RWPE2 (cell line): ENCODE results near the gene CNOT1.
"Not testable (repeated sequence)": the region's sequence is repeated elsewhere in the genome, so short reads cannot be mapped to it uniquely, and the experiment has no call there.

Experiments
- ATAC-seq: fragments of 200-7000 bp; cut with Tn5 transposase; 3 replicates; pipeline ENCODE4 v1.9.1; 2021; ENCODE audit warnings: low read depth
- DNase-seq: peaks from one replicate; pipeline ENCODE4 v3.0.0-alpha.2; 2020; ENCODE audit warnings: low spot score
- H3K27ac ChIP-seq: fragments of 450-650 bp; 2 replicates; pipeline ENCODE4 v1.5.1; 2017; ENCODE audit warnings: mild to moderate bottlenecking; ENCODE audit not compliant: poor library complexity, severe bottlenecking
- H3K27me3 ChIP-seq: fragments of 250-450 bp; sonication (Bioruptor Pico); 2 replicates; pipeline ENCODE4 v1.5.1; 2021; ENCODE audit warnings: mild to moderate bottlenecking, moderate library complexity; ENCODE audit not compliant: insufficient read depth, poor library complexity, severe bottlenecking
- H3K36me3 ChIP-seq: fragments of 250-450 bp; sonication (Bioruptor Pico); 2 replicates; pipeline ENCODE4 v1.5.1; 2020; ENCODE audit warnings: low read depth, mild to moderate bottlenecking, moderate library complexity
- H3K4me1 ChIP-seq: fragments of 250-450 bp; sonication (Bioruptor Pico); 2 replicates; pipeline ENCODE4 v1.5.1; 2021; ENCODE audit warnings: mild to moderate bottlenecking, moderate library complexity; ENCODE audit not compliant: insufficient read depth, poor library complexity, severe bottlenecking
- H3K4me3 ChIP-seq: fragments of 250-450 bp; sonication (Bioruptor Pico); 2 replicates; pipeline ENCODE4 v1.5.1; 2021; ENCODE audit warnings: mild to moderate bottlenecking, moderate library complexity; ENCODE audit not compliant: severe bottlenecking
- H3K9me3 ChIP-seq: fragments of 250-450 bp; sonication (Bioruptor Pico); 2 replicates; pipeline ENCODE4 v1.5.1; 2021; ENCODE audit warnings: mild to moderate bottlenecking, moderate library complexity; ENCODE audit not compliant: severe bottlenecking
- TF ChIP-seq, protein P1 (sequence below): fragments of 450-650 bp; IDR thresholded peaks from one replicate; pipeline ENCODE4 v1.5.1; 2017; ENCODE audit warnings: mild to moderate bottlenecking, moderate library complexity; ENCODE audit not compliant: poor library complexity, severe bottlenecking

The CNOT1 gene

GRCh38 chr16:58639836-58640235, 10.2 kb upstream of the CNOT1 start:
- no peak for ATAC-seq
- Histone ChIP-seq H3K4me1 (peaks cover 4% of the 10 kb centered on the region), H3K27me3 (no peaks in the 10 kb centered on the region), H3K27ac (no peak overlapping the region), H3K9me3 (no peaks in the 10 kb centered on the region), H3K36me3 (no peaks in the 10 kb centered on the region), H3K4me3 (no peak overlapping the region)
- TF ChIP-seq, protein P1, sequence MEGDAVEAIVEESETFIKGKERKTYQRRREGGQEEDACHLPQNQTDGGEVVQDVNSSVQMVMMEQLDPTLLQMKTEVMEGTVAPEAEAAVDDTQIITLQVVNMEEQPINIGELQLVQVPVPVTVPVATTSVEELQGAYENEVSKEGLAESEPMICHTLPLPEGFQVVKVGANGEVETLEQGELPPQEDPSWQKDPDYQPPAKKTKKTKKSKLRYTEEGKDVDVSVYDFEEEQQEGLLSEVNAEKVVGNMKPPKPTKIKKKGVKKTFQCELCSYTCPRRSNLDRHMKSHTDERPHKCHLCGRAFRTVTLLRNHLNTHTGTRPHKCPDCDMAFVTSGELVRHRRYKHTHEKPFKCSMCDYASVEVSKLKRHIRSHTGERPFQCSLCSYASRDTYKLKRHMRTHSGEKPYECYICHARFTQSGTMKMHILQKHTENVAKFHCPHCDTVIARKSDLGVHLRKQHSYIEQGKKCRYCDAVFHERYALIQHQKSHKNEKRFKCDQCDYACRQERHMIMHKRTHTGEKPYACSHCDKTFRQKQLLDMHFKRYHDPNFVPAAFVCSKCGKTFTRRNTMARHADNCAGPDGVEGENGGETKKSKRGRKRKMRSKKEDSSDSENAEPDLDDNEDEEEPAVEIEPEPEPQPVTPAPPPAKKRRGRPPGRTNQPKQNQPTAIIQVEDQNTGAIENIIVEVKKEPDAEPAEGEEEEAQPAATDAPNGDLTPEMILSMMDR: no peak
- DNase-seq: no peak

DNA sequence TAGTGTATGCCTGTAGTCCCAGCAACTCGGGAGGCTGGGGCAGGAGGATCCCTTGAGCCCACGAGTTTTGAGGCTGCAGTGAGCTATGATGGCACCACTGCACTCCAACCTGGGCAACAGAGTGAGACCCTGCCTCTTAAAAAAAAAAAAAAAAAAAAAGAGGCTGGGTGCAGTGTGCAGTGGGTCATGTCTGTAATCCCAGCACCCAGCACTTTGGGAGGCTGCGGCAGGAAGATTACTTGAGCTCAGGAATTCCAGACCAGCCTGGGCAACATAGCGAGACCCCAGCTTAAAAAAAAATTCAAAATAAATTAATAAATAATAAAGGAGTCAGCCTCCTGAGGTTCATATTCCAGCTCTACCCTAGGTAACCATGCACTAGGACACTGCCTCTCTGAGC, 9.6 kb upstream of the CNOT1 start:
- H3K27ac ChIP-seq: no peak overlapping the region
- TF ChIP-seq, protein P1: no peak
- H3K36me3 ChIP-seq: no peaks in the 10 kb centered on the region
- no peak overlapping the region for H3K4me3 ChIP-seq
- DNase-seq (no peak), ATAC-seq (no peak)
- H3K27me3 ChIP-seq: no peaks in the 10 kb centered on the region
- peaks cover 4% of the 10 kb centered on the region for H3K4me1 ChIP-seq
- H3K9me3 ChIP-seq: no peaks in the 10 kb centered on the region

DNA sequence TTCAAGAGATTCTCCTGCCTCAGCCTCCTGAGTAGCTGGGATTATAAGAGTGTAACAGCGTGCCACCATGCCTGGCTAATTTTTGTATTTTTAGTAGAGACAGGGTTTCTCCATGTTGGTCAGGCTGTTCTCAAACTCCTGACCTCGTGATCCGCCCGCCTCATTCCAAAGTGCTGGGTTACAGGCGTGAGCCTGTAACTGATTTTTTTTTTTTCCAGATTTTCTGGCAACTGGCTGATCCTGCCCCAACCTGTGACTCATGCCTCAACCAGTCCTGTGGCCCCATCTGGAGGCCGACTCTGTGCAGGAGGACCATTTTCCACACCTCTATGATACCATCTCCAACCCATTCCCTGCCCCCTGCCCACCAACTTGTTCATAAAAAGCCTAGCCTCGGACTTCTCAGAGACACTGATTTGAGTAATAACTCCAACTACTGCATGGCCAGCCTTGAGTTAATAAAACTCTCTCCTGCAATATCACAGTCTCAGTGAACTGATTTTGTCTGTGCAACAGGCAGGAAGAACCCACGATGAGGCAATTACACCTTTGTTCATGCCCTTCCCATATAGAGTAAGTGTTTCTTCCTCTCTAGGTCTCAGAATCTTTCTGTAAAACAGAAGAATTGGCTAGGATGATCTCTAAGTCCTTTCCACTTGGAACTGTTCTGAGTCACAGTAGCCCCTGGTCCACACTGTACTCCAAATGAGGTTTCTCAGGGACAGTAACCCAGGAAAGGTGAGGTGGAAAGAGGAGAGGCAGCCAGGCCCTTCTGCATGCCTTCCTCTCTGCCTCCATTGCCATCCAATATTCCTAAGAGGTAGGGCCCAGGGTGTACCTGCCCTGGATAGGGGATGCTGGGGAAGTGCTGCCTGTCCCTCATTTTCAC, 8.8 kb upstream of the CNOT1 start:
- Histone ChIP-seq H3K4me3 (no peak overlapping the region), H3K27ac (peak overlapping the region; percentile 18), H3K36me3 (no peaks in the 10 kb centered on the region), H3K27me3 (no peaks in the 10 kb centered on the region), H3K9me3 (no peaks in the 10 kb centered on the region), H3K4me1 (peaks cover 4% of the 10 kb centered on the region)
- peak; percentile 83 for DNase-seq
- peak; percentile 98 for ATAC-seq
- TF ChIP-seq, protein P1: peak; percentile 80

DNA sequence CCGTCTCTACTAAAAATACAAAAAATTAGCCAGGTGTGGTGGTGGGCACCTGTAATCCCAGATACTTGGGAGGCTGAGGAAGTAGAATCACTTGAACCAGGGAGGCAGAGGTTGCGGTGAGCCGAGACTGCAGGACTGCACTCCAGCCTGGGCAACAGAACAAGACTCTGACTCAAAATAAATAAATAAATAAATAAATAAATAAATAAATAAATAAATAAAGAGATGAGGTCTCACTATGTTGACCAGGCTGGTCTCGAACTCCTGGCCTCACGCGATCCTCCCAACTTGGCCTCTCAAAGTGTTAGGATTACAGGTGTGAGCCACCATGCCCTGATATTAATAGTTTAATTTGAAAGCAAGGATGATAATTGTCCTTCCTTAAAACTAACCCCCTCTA, 7.4 kb upstream of the CNOT1 start:
- H3K9me3 ChIP-seq, H3K36me3 ChIP-seq, DNase-seq, H3K4me1 ChIP-seq, ATAC-seq, H3K27me3 ChIP-seq, H3K4me3 ChIP-seq, H3K27ac ChIP-seq: not testable (repeated sequence)

DNA sequence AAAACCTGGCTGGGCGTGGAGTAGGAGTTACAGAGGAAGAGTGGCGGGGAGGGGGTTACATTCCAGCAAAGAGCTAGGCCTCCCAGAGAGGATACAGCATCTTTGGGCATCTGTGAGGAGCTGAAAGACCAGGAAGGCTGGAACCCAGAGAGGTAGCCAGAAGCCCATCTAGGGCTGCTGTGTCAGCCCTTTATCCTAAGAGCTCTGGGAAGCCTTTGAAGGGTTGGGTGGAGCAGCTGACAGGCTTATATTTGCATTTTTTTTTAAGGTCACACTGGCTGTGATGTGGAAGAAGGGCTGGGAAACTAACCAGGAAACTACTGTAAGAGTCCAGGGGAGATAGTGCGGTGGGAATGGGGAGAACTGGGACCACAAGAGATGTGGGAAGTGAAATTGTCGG, 6.8 kb upstream of the CNOT1 start:
- TF ChIP-seq, protein P1: no peak
- DNase-seq (no peak), ATAC-seq (no peak)
- no peak overlapping the region for H3K27ac ChIP-seq
- H3K9me3 ChIP-seq: no peaks in the 10 kb centered on the region
- no peak overlapping the region for H3K4me3 ChIP-seq
- peaks cover 4% of the 10 kb centered on the region for H3K4me1 ChIP-seq
- no peaks in the 10 kb centered on the region for H3K36me3 ChIP-seq
- H3K27me3 ChIP-seq: no peaks in the 10 kb centered on the region
